HepG2 (cell line): ENCODE measurements around the gene TM4SF4. TPM values are rescaled to one million over a fixed set of nuclear protein-coding genes. Genes with fewer than 3 reads are reported as not detected.

Experiments used
- HNF4A ChIP-seq: sonication (generic); formaldehyde crosslinking; IDR thresholded peaks from 2 replicates; pipeline ENCODE4 v1.4.0; 2020; ENCODE audit warnings: missing genetic modification reagents
- HNRNPUL1 ChIP-seq: fragments of 200-400 bp; formaldehyde crosslinking; IDR thresholded peaks from 2 replicates; pipeline ENCODE4 v1.6.1; 2017; ENCODE audit warnings: low read depth, mild to moderate bottlenecking, low read length, moderate library complexity
- JUND ChIP-seq: sonication (generic); formaldehyde crosslinking; IDR thresholded peaks from 2 replicates; pipeline ENCODE4 v1.8.0; 2022; ENCODE audit warnings: mild to moderate bottlenecking, missing genetic modification reagents
- RBAK ChIP-seq: sonication (generic); formaldehyde crosslinking; IDR thresholded peaks from 2 replicates; pipeline ENCODE4 v1.5.1; 2020; ENCODE audit warnings: mild to moderate bottlenecking, missing genetic modification reagents
- ZFX ChIP-seq: sonication (generic); formaldehyde crosslinking; IDR thresholded peaks from 2 replicates; pipeline ENCODE4 v1.4.0; 2020; ENCODE audit warnings: mild to moderate bottlenecking, low read depth, missing genetic modification reagents, moderate library complexity
- ZNF75D ChIP-seq: sonication (generic); formaldehyde crosslinking; IDR thresholded peaks from 2 replicates; pipeline ENCODE4 v1.8.1; 2023; ENCODE audit warnings: missing genetic modification reagents, mild to moderate bottlenecking, borderline replicate concordance
- polyA plus RNA-seq, 8 experiments: library from polyadenylated mRNA; depleted of rRNA in 3 of 8; stranded (reverse) in 7 of 8; unstranded in 1 of 8; fragments of >200 nt; fragmentation: Illumina TruSeq in 4 of 8; extraction: Trizol in 4 of 8; gene quantifications; 2 replicates each; pipeline versions ENCODE4 v1.2.1 to v1.2.3, GENCODE V29; 2011 to 2016; ENCODE audit warnings: low read depth in 4 of 8, missing spikeins in 1 of 8, mixed read lengths in 1 of 8; ENCODE audit not compliant: insufficient read depth in 1 of 8
- total RNA-seq, 5 experiments: library from RNA; depleted of rRNA; stranded (reverse); fragments of >200 nt; fragmentation: Illumina TruSeq; extraction: Trizol; gene quantifications; 2 replicates each; pipeline ENCODE4 v1.2.3, GENCODE V29; 2016; ENCODE audit warnings: low read depth in 1 of 5
- TF ChIP-seq, protein P1 (sequence below): sonication (generic); formaldehyde crosslinking; IDR thresholded peaks from 2 replicates; pipeline ENCODE4 v1.5.0; 2020; ENCODE audit warnings: missing genetic modification reagents
- TF ChIP-seq, protein P2 (sequence below): IDR thresholded peaks from 2 replicates; pipeline ENCODE4 v1.4.0; 2020; ENCODE audit warnings: mild to moderate bottlenecking, missing genetic modification reagents
- TF ChIP-seq, protein P3 (sequence below): sonication (generic); formaldehyde crosslinking; IDR thresholded peaks from 2 replicates; pipeline ENCODE4 v1.5.1; 2020; ENCODE audit warnings: mild to moderate bottlenecking, missing genetic modification reagents, moderate library complexity

TM4SF4 gene
- total and polyA plus RNA-seq, 2 of the 13 experiments (the other 11 are each of a cell fraction or from before 2014, with no cell fraction given): 0.63 to 0.95 TPM

DNA sequence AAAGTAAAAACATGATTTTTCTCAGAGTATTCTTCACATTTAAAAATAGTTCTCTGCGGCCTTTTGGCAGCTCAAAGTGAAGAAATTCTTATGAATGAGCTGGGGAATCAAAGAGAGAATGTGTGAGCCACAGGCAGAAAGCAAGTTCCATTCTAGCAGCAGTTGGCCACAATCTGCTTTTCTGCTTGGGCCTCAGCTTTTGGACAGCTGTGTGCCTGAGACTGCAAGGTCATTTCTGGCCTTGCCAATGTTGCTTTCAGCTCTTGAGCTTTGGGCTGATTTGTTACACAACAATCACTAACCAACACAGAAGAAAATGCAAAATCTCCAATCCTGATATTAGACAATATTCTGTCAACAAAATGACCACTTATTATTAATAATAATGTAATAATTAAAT, 14.4 kb upstream of the TM4SF4 start (continued):
- peak; percentile 26; the same call in 1 of the 2 replicates for TF ChIP-seq ZFX
- TF ChIP-seq RBAK (CRISPR knock-in tag): peak; percentile 98
- no peak for TF ChIP-seq HNRNPUL1
- TF ChIP-seq ZNF75D (CRISPR knock-in tag): no peak
- TF ChIP-seq, protein P1, sequence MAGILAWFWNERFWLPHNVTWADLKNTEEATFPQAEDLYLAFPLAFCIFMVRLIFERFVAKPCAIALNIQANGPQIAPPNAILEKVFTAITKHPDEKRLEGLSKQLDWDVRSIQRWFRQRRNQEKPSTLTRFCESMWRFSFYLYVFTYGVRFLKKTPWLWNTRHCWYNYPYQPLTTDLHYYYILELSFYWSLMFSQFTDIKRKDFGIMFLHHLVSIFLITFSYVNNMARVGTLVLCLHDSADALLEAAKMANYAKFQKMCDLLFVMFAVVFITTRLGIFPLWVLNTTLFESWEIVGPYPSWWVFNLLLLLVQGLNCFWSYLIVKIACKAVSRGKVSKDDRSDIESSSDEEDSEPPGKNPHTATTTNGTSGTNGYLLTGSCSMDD (CRISPR knock-in tag): no peak
- TF ChIP-seq HNF4A (CRISPR knock-in tag): peak; percentile 31; the same call in 1 of the 2 replicates
- no peak for TF ChIP-seq JUND (CRISPR knock-in tag)
- TF ChIP-seq, protein P2, sequence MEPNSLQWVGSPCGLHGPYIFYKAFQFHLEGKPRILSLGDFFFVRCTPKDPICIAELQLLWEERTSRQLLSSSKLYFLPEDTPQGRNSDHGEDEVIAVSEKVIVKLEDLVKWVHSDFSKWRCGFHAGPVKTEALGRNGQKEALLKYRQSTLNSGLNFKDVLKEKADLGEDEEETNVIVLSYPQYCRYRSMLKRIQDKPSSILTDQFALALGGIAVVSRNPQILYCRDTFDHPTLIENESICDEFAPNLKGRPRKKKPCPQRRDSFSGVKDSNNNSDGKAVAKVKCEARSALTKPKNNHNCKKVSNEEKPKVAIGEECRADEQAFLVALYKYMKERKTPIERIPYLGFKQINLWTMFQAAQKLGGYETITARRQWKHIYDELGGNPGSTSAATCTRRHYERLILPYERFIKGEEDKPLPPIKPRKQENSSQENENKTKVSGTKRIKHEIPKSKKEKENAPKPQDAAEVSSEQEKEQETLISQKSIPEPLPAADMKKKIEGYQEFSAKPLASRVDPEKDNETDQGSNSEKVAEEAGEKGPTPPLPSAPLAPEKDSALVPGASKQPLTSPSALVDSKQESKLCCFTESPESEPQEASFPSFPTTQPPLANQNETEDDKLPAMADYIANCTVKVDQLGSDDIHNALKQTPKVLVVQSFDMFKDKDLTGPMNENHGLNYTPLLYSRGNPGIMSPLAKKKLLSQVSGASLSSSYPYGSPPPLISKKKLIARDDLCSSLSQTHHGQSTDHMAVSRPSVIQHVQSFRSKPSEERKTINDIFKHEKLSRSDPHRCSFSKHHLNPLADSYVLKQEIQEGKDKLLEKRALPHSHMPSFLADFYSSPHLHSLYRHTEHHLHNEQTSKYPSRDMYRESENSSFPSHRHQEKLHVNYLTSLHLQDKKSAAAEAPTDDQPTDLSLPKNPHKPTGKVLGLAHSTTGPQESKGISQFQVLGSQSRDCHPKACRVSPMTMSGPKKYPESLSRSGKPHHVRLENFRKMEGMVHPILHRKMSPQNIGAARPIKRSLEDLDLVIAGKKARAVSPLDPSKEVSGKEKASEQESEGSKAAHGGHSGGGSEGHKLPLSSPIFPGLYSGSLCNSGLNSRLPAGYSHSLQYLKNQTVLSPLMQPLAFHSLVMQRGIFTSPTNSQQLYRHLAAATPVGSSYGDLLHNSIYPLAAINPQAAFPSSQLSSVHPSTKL: 0 out of 2 replicates have a peak, but pooled peaks have one; percentile 16
- TF ChIP-seq, protein P3, sequence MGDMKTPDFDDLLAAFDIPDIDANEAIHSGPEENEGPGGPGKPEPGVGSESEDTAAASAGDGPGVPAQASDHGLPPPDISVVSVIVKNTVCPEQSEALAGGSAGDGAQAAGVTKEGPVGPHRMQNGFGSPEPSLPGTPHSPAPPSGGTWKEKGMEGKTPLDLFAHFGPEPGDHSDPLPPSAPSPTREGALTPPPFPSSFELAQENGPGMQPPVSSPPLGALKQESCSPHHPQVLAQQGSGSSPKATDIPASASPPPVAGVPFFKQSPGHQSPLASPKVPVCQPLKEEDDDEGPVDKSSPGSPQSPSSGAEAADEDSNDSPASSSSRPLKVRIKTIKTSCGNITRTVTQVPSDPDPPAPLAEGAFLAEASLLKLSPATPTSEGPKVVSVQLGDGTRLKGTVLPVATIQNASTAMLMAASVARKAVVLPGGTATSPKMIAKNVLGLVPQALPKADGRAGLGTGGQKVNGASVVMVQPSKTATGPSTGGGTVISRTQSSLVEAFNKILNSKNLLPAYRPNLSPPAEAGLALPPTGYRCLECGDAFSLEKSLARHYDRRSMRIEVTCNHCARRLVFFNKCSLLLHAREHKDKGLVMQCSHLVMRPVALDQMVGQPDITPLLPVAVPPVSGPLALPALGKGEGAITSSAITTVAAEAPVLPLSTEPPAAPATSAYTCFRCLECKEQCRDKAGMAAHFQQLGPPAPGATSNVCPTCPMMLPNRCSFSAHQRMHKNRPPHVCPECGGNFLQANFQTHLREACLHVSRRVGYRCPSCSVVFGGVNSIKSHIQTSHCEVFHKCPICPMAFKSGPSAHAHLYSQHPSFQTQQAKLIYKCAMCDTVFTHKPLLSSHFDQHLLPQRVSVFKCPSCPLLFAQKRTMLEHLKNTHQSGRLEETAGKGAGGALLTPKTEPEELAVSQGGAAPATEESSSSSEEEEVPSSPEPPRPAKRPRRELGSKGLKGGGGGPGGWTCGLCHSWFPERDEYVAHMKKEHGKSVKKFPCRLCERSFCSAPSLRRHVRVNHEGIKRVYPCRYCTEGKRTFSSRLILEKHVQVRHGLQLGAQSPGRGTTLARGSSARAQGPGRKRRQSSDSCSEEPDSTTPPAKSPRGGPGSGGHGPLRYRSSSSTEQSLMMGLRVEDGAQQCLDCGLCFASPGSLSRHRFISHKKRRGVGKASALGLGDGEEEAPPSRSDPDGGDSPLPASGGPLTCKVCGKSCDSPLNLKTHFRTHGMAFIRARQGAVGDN (CRISPR knock-in tag): no peak
